ENCODE measurements around the gene SLC35C1. TPM values are rescaled to one million over a fixed set of nuclear protein-coding genes. Genes with fewer than 3 reads are reported as not detected.

SLC35C1 gene
- total and polyA plus RNA-seq, 9 of the 15 experiments (the other 6 are each of a cell fraction or from before 2014, with no cell fraction given), result 0.65 to 13.1 (median 2.4) TPM

GRCh38 chr11:45771566-45772448 is 33.1 kb upstream of the SLC35C1 start (continued):
- TF ChIP-seq PHF8 (IDR thresholded peaks at IDR 0.05; ENCODE audit: borderline replicate concordance, low read length), result peak; percentile 22; the same call in 1 of the 2 replicates
- no peak for TF ChIP-seq FUS (optimal IDR thresholded peaks at IDR 0.05; ENCODE audit: low read depth, low read length)
- peak; percentile 45; the same call in 1 of the 2 replicates for TF ChIP-seq CBFB (CRISPR knock-in tag; IDR thresholded peaks at IDR 0.05)
- TF ChIP-seq TCF7L2 (IDR thresholded peaks at IDR 0.05; ENCODE audit: low read depth, low read length), result no peak
- no peak for TF ChIP-seq FOXM1 (IDR thresholded peaks at IDR 0.05; ENCODE audit: low read depth)
- no peak for TF ChIP-seq FOXM1 (CRISPR knock-in tag; IDR thresholded peaks at IDR 0.05; ENCODE audit: low read depth)
- peak; percentile 44 for TF ChIP-seq BHLHE40 (IDR thresholded peaks at IDR 0.05; ENCODE audit: low read length)
- TF ChIP-seq, protein P1, sequence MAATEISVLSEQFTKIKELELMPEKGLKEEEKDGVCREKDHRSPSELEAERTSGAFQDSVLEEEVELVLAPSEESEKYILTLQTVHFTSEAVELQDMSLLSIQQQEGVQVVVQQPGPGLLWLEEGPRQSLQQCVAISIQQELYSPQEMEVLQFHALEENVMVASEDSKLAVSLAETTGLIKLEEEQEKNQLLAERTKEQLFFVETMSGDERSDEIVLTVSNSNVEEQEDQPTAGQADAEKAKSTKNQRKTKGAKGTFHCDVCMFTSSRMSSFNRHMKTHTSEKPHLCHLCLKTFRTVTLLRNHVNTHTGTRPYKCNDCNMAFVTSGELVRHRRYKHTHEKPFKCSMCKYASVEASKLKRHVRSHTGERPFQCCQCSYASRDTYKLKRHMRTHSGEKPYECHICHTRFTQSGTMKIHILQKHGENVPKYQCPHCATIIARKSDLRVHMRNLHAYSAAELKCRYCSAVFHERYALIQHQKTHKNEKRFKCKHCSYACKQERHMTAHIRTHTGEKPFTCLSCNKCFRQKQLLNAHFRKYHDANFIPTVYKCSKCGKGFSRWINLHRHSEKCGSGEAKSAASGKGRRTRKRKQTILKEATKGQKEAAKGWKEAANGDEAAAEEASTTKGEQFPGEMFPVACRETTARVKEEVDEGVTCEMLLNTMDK (IDR thresholded peaks at IDR 0.05; ENCODE audit: borderline replicate concordance, insufficient read depth, low read depth, low read length, poor library complexity, severe bottlenecking), result peak; percentile 12
- peak; percentile 47 to 72; a peak in 3 of 4 replicates for TF ChIP-seq MAZ (CRISPR knock-in tag; conservative IDR thresholded peaks at IDR 0.05 in 1 of 2, IDR thresholded peaks at IDR 0.05 in 1 of 2)
- no peak for TF ChIP-seq NCOA2 (IDR thresholded peaks at IDR 0.05; ENCODE audit: partially characterized antibody in 2 of 2)
- no peak for TF ChIP-seq DLX4 (CRISPR knock-in tag; IDR thresholded peaks at IDR 0.05)
- peak; percentile 26; the same call in 1 of the 2 replicates for TF ChIP-seq CXXC5 (CRISPR knock-in tag; IDR thresholded peaks at IDR 0.05)
- no peak for TF ChIP-seq SRSF9 (IDR thresholded peaks at IDR 0.05; ENCODE audit: borderline replicate concordance, low read depth, low read length)
- 0 out of 2 replicates have a peak, but pooled peaks have one; percentile 19 for TF ChIP-seq JUN (IDR thresholded peaks at IDR 0.05; ENCODE audit: borderline replicate concordance, low read depth, low read length)
- TF ChIP-seq JUN (CRISPR knock-in tag; IDR thresholded peaks at IDR 0.05; ENCODE audit: borderline replicate concordance), result no peak
- TF ChIP-seq, protein P2, sequence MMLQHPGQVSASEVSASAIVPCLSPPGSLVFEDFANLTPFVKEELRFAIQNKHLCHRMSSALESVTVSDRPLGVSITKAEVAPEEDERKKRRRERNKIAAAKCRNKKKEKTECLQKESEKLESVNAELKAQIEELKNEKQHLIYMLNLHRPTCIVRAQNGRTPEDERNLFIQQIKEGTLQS (IDR thresholded peaks at IDR 0.05), result no peak
- TF ChIP-seq, protein P2 (CRISPR knock-in tag; conservative IDR thresholded peaks at IDR 0.05), result 0 out of 2 replicates have a peak, but pooled peaks have one; percentile 50
- no peak for TF ChIP-seq CREB3 (tag; conservative IDR thresholded peaks at IDR 0.05; ENCODE audit: low read depth)
- TF ChIP-seq HMBOX1 (IDR thresholded peaks at IDR 0.05), result no peak

All from K562 (cell line).